ENCODE data around the gene RNU5B-1. TPM values are rescaled to one million over a fixed set of nuclear protein-coding genes. Genes with fewer than 3 reads are reported as not detected.
A peak's percentile ranks its signal among the peaks of the same experiment; 100 is the strongest.

The RNU5B-1 gene
- total and polyA plus RNA-seq, 4 donors: not detected

- peaks cover 0 to 16% (median 12%) of the 10 kb centered on the region in 4 donors for H3K4me1 ChIP-seq (ENCODE audit: control insufficient read depth in 4 of 4, insufficient read depth in 4 of 4, low read length in 3 of 4)
- TF ChIP-seq MAX (IDR thresholded peaks at IDR 0.05) (peak; percentile 37), YY1 (IDR thresholded peaks at IDR 0.05) (peak; percentile 62), HNF4A (conservative IDR thresholded peaks at IDR 0.05) (peak; percentile 91 to 94), TAF1 (conservative IDR thresholded peaks at IDR 0.05) (peak; percentile 75), FOXA2 (IDR thresholded peaks at IDR 0.05) (peak; percentile 77), CTCF (IDR thresholded peaks at IDR 0.05; ENCODE audit: low read depth, low read length, missing input control) (no peak), FOXA1 (IDR thresholded peaks at IDR 0.05) (peak; percentile 53), NR2F2 (IDR thresholded peaks at IDR 0.05) (no peak), RAD21 (IDR thresholded peaks at IDR 0.05) (no peak), RXRA (IDR thresholded peaks at IDR 0.05) (peak; percentile 57 to 58), EGR1 (IDR thresholded peaks at IDR 0.05; ENCODE audit: low read depth in 2 of 2) (peak in 1 of 2 donors; percentile 42), REST (IDR thresholded peaks at IDR 0.05) (peak; percentile 49), GABPA (IDR thresholded peaks at IDR 0.05 in 1 of 2, conservative IDR thresholded peaks at IDR 0.05 in 1 of 2) (peak in 1 of 2 donors; percentile 38), JUND (IDR thresholded peaks at IDR 0.05) (no peak), ZBTB33 (IDR thresholded peaks at IDR 0.05) (no peak), SP1 (IDR thresholded peaks at IDR 0.05) (peak; percentile 59), HNF4G (IDR thresholded peaks at IDR 0.05) (peak; percentile 40), ATF3 (IDR thresholded peaks at IDR 0.05) (no peak)
- H3K36me3 ChIP-seq (ENCODE audit: control insufficient read depth in 4 of 4, insufficient read depth in 3 of 4, low read depth in 1 of 4, low read length in 3 of 4): no peaks in the 10 kb centered on the region
- WGBS: under 1% methylated on average over 52 of the region's 52 CpGs
- no peaks in the 10 kb centered on the region for H3K9me3 ChIP-seq (ENCODE audit: control insufficient read depth in 4 of 4, low read length in 3 of 4)
- peak overlapping the region; percentile 33 to 62 for H3K9ac ChIP-seq (ENCODE audit: low read depth in 1 of 2, low read length in 2 of 2)
- H3K4me3 ChIP-seq (ENCODE audit: low read depth in 1 of 3, low read length in 3 of 3): peak overlapping the region; percentile 70 to 74 (median 74)
- no peak for DNase-seq (ENCODE audit: low spot score)
- H3K27ac ChIP-seq (ENCODE audit: low read depth in 1 of 2, low read length in 2 of 2): peak overlapping the region; percentile 83 to 96
- H3K27me3 ChIP-seq (ENCODE audit: control insufficient read depth in 4 of 4, insufficient read depth in 4 of 4, low read length in 3 of 4): no peaks in the 10 kb centered on the region
Measured at GRCh38 chr15:65286069-65286703, 18.3 kb upstream of the RNU5B-1 start.

Measured in liver (tissue), 9 donors.